ENCODE measurements around the gene FKBP15.

DNA sequence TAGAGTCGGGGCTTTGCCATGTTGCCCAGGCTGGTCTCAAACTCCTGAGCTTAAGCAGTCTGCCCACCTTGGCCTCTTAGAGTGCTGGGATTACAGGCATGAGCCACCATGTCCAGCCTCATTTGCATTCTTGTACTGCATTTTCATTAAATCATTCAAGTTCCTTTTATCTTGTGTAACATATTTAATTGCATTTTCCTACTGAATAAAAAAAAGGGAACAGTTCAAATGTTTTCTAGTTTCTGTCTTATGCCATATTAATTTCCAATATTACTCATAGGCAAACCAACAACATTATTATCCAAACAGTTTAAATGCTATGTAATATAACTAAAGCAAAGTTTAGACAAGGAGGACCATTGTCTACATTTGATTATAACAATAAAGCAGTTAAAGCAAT, 6.4 kb upstream of the FKBP15 start:
- TF ChIP-seq, protein P1, sequence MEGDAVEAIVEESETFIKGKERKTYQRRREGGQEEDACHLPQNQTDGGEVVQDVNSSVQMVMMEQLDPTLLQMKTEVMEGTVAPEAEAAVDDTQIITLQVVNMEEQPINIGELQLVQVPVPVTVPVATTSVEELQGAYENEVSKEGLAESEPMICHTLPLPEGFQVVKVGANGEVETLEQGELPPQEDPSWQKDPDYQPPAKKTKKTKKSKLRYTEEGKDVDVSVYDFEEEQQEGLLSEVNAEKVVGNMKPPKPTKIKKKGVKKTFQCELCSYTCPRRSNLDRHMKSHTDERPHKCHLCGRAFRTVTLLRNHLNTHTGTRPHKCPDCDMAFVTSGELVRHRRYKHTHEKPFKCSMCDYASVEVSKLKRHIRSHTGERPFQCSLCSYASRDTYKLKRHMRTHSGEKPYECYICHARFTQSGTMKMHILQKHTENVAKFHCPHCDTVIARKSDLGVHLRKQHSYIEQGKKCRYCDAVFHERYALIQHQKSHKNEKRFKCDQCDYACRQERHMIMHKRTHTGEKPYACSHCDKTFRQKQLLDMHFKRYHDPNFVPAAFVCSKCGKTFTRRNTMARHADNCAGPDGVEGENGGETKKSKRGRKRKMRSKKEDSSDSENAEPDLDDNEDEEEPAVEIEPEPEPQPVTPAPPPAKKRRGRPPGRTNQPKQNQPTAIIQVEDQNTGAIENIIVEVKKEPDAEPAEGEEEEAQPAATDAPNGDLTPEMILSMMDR (IDR thresholded peaks at IDR 0.05): no peak
- TF ChIP-seq POLR2AphosphoS5 (IDR thresholded peaks at IDR 0.05) (no peak), POLR2A (IDR thresholded peaks at IDR 0.05) (no peak), EP300 (IDR thresholded peaks at IDR 0.05) (no peak)

Data from upper lobe of left lung (tissue), 4 donors.